LNCAP (cell line): ENCODE measurements around the gene DYRK3.

ENCODE experiments used
- CTCF ChIP-seq: fragments of 450-650 bp; IDR thresholded peaks from 2 replicates; pipeline ENCODE4 v1.5.1; 2017; ENCODE audit warnings: mild to moderate bottlenecking

The DYRK3 gene

GRCh38 chr1:206690516-206690915, 55.2 kb downstream of the DYRK3 start:
- TF ChIP-seq CTCF: no peak

GRCh38 chr1:206691604-206692003, 56.3 kb downstream of the DYRK3 start:
- no peak for TF ChIP-seq CTCF

- no peak for TF ChIP-seq CTCF
Measured at GRCh38 chr1:206693029-206693428, 57.7 kb downstream of the DYRK3 start.

GRCh38 chr1:206693592-206693991, 58.3 kb downstream of the DYRK3 start:
- no peak for TF ChIP-seq CTCF

- TF ChIP-seq CTCF: no peak
Measured at GRCh38 chr1:206694171-206695124, 59.1 kb downstream of the DYRK3 start.

- TF ChIP-seq CTCF: no peak
Measured at GRCh38 chr1:206695733-206696132, 60.4 kb downstream of the DYRK3 start.

- no peak for TF ChIP-seq CTCF
Measured at GRCh38 chr1:206696812-206697585, 61.7 kb downstream of the DYRK3 start.
